Testis (tissue), 2 donors: ENCODE results near the gene ERP27.

Source experiments
- CTCF ChIP-seq, 3 experiments: fragments of 450-650 bp in 2 of 3; fragments of 200-600 bp in 1 of 3; sonication (generic) in 1 of 3; IDR thresholded peaks; one replicate each; pipeline ENCODE4 v1.5.1; 2016 to 2019; ENCODE audit warnings: antibody characterized with exemption in 3 of 3, mild to moderate bottlenecking in 2 of 3, moderate library complexity in 1 of 3
- POLR2A ChIP-seq: fragments of 450-650 bp; IDR thresholded peaks from one replicate; pipeline ENCODE4 v1.6.1; 2017; ENCODE audit warnings: antibody characterized with exemption, mild to moderate bottlenecking, moderate library complexity

GRCh38 chr12:14976658-14977057 is 38.3 kb upstream of the ERP27 start:
- TF ChIP-seq CTCF (IDR thresholded peaks at IDR 0.05), result no peak
- TF ChIP-seq POLR2A, result no peak
